SW 1271 (cell line): ENCODE results near the gene ZBTB25.
A peak's percentile ranks its signal among the peaks of the same experiment; 100 is the strongest.

Source experiments
- DNase-seq, 2 experiments: peaks; one replicate each; lab custom pipeline; 2025; lab: John Stamatoyannopoulos, UW

ZBTB25 gene

GRCh38 chr14:64515053-64515452 is 11.4 kb upstream of the ZBTB25 start:
- no peak for DNase-seq

GRCh38 chr14:64513271-64513670 is 9.6 kb upstream of the ZBTB25 start:
- no peak for DNase-seq

GRCh38 chr14:64510825-64511671 is 7.4 kb upstream of the ZBTB25 start:
- peak; percentile 17 to 77 for DNase-seq

GRCh38 chr14:64509036-64509435 is 5.4 kb upstream of the ZBTB25 start:
- DNase-seq: no peak

GRCh38 chr14:64508215-64508776 is 4.7 kb upstream of the ZBTB25 start:
- no peak for DNase-seq

- no peak for DNase-seq
Measured at GRCh38 chr14:64507376-64508156, 3.9 kb upstream of the ZBTB25 start.

GRCh38 chr14:64506721-64507120 is 3.1 kb upstream of the ZBTB25 start:
- no peak for DNase-seq

GRCh38 chr14:64504897-64505794 is 1.5 kb upstream of the ZBTB25 start:
- peak; percentile 70 to 81 for DNase-seq

GRCh38 chr14:64504310-64504896 is 765 bp upstream of the ZBTB25 start, which contains the start of gene ZBTB1:
Gene ZBTB1, plus strand, starts transcription at chr14:64504770. Its CDS starts 16,735 bp downstream, at chr14:64521505.
- DNase-seq: peak; percentile 63 to 85

- DNase-seq: peak in 1 of 2 experiments; percentile 28
Measured at GRCh38 chr14:64502887-64503433, 678 bp downstream of the ZBTB25 start.

GRCh38 chr14:64502456-64502855 is 1.2 kb downstream of the ZBTB25 start:
- DNase-seq: no peak

GRCh38 chr14:64501411-64502171 is 2.0 kb downstream of the ZBTB25 start:
- peak; percentile 3 to 27 for DNase-seq

- no peak for DNase-seq
Measured at GRCh38 chr14:64500088-64500487, 3.5 kb downstream of the ZBTB25 start.

- no peak for DNase-seq
Measured at GRCh38 chr14:64496764-64497163, 6.9 kb downstream of the ZBTB25 start.

GRCh38 chr14:64495252-64495651 is 8.4 kb downstream of the ZBTB25 start:
- no peak for DNase-seq

GRCh38 chr14:64493455-64493854 is 10.2 kb downstream of the ZBTB25 start:
- no peak for DNase-seq

GRCh38 chr14:64491637-64492036 is 12.0 kb downstream of the ZBTB25 start:
- no peak for DNase-seq

GRCh38 chr14:64488590-64489099 is 15.0 kb downstream of the ZBTB25 start:
- no peak for DNase-seq

- peak in 1 of 2 experiments; percentile 14 for DNase-seq
Measured at GRCh38 chr14:64478634-64479250, 24.9 kb downstream of the ZBTB25 start.
